ENCODE results near the gene TBC1D9B. TPM values are rescaled to one million over a fixed set of nuclear protein-coding genes. Genes with fewer than 3 reads are reported as not detected.

TBC1D9B gene
- total and polyA plus RNA-seq, 4 experiments from 2014 or later = 9.3 to 85.0 (median 61.1) TPM

- Mint-ChIP-seq H3K9me3 (no peaks in the 10 kb centered on the region), H3K4me1 (peaks cover 0 to 5% (median 2%) of the 10 kb centered on the region in 4 donors), H3K36me3 (peaks cover 0 to 20% of the 10 kb centered on the region in 2 donors), H3K27me3 (no peaks in the 10 kb centered on the region), H3K4me3 (no peak overlapping the region), H3K27ac (peak overlapping the region in 1 of 7 donors; percentile 55)
- ChIA-PET CTCF (ENCODE audit: partially characterized antibody) (interaction anchor here (1.0 kb wide), 2 partner anchors 13 to 61 kb away, joined by 3 to 4 read pairs; no protein-coding TSS in a partner anchor), POLR2A (ENCODE audit: partially characterized antibody) (interaction anchor here (1.4 kb wide), 1 partner anchor 56 kb away, joined by 3 read pairs; the partner anchor contains the start of gene MGAT4B)
- no peak for DNase-seq
- Histone ChIP-seq H3K4me1 (ENCODE audit: insufficient read depth, low read length) (peaks cover 6% of the 10 kb centered on the region), H3K36me3 (ENCODE audit: insufficient read depth, low read length) (peaks cover 5% of the 10 kb centered on the region), H3K27me3 (ENCODE audit: insufficient read depth, low read length) (no peaks in the 10 kb centered on the region), H3K27ac (ENCODE audit: low read depth, low read length) (no peak overlapping the region), H3K4me3 (ENCODE audit: low read length in 2 of 2) (no peak overlapping the region), H3K9me3 (ENCODE audit: control insufficient read depth in 1 of 2, low read length in 2 of 2) (no peaks in the 10 kb centered on the region)
- intact Hi-C loops (cut with micrococcal nuclease) = no loop called here
These were observed 44.1 kb downstream of the TBC1D9B start for GRCh38 chr5:179863449-179864085.

DNA sequence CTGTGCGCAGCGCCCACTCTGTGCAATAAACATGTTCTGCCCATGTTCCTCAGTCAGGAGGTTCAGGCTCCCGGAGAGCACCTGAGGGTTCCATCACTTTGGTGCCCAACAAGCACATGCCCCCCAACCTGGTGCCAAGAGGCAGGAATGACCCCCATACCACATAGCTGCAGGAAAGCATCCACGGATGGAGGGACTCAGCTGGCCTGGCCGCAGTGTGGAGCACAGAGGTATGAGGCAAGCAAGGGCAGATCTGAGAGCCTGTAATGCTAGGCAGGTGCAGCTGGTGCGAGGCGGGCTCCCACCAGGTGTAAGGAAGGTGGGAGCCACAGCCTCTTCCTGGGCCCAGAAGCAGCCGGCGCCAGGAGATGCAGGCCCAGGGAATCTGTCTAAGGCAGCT lies 44.8 kb downstream of the TBC1D9B start:
- CTCF ChIA-PET (ENCODE audit: partially characterized antibody) = interaction anchor here (0.5 to 1.4 kb wide), 4 partner anchors 14 to 61 kb away, joined by 3 to 4 read pairs (median 4); no protein-coding TSS in a partner anchor
- Mint-ChIP-seq H3K9me3 (no peaks in the 10 kb centered on the region), H3K4me3 (no peak overlapping the region)

DNA sequence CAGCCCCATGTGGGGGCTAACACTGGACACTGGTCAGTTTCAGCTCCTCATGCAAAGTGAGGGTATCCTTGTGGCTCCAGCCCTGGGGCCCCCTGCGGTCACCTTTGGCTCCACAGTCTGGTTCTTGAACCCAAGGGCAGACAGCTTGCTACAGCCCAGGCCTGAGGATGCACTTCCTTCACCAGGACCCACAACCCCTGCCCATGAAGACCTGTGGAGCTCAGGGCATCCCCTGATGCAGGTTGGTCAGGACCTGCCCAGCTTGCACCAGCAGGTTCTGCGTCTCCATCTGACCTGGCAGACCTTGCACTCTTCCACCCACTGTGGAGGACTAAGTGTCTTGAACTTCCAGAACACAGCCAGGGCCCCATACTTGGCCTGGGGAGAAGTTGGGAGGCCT lies 45.4 kb downstream of the TBC1D9B start:
- no peaks in the 10 kb centered on the region for H3K27me3 ChIP-seq (ENCODE audit: insufficient read depth, low read length)

More for the DNA sequence above, 44.8 kb downstream of the TBC1D9B start:
- Mint-ChIP-seq H3K27me3 (no peaks in the 10 kb centered on the region), H3K36me3 (peaks cover 3 to 22% of the 10 kb centered on the region in 2 donors), H3K4me1 (peaks cover 3 to 10% (median 7%) of the 10 kb centered on the region in 4 donors), H3K27ac (no peak overlapping the region)
- H3K9me3 ChIP-seq (ENCODE audit: control insufficient read depth in 1 of 2, low read length in 2 of 2) = no peaks in the 10 kb centered on the region
- no peaks in the 10 kb centered on the region for H3K27me3 ChIP-seq (ENCODE audit: insufficient read depth, low read length)
- H3K4me3 ChIP-seq (ENCODE audit: low read length in 2 of 2) = no peak overlapping the region
- no peak for DNase-seq
- POLR2A ChIA-PET (ENCODE audit: partially characterized antibody) = interaction anchor here (1.1 to 1.4 kb wide), 2 partner anchors 42 to 56 kb away, joined by 3 read pairs; partner anchors contain the start of genes MGAT4B and SQSTM1
- H3K36me3 ChIP-seq (ENCODE audit: insufficient read depth, low read length) = peaks cover 5% of the 10 kb centered on the region
- H3K4me1 ChIP-seq (ENCODE audit: insufficient read depth, low read length) = peaks cover 6% of the 10 kb centered on the region
- H3K27ac ChIP-seq (ENCODE audit: low read depth, low read length) = no peak overlapping the region
- intact Hi-C loops (cut with micrococcal nuclease) = no loop called here

GRCh38 chr5:179860301-179860700 lies 47.4 kb downstream of the TBC1D9B start:
- peaks cover 4 to 20% of the 10 kb centered on the region in 2 donors for H3K36me3 Mint-ChIP-seq
- H3K4me3 Mint-ChIP-seq = peak overlapping the region in 7 of 8 donors; percentile 39 to 98 (median 79)
- CTCF ChIA-PET (ENCODE audit: partially characterized antibody) = interaction anchor here (1.1 kb wide), 1 partner anchor 48 kb away, joined by 3 read pairs; the partner anchor contains the start of gene TBC1D9B
- H3K27me3 Mint-ChIP-seq = no peaks in the 10 kb centered on the region
- no peak for DNase-seq
- Histone ChIP-seq H3K36me3 (ENCODE audit: insufficient read depth, low read length) (peaks cover 5% of the 10 kb centered on the region), H3K4me1 (ENCODE audit: insufficient read depth, low read length) (peaks cover 12% of the 10 kb centered on the region), H3K9me3 (ENCODE audit: control insufficient read depth in 1 of 2, low read length in 2 of 2) (no peaks in the 10 kb centered on the region), H3K27me3 (ENCODE audit: insufficient read depth, low read length) (no peaks in the 10 kb centered on the region), H3K4me3 (ENCODE audit: low read length in 2 of 2) (no peak overlapping the region), H3K27ac (ENCODE audit: low read depth, low read length) (no peak overlapping the region)
- H3K27ac Mint-ChIP-seq = peak overlapping the region in 3 of 7 donors; percentile 38 to 89 (median 67)
- intact Hi-C loops (cut with micrococcal nuclease) = no loop called here
- H3K9me3 Mint-ChIP-seq = no peaks in the 10 kb centered on the region
- POLR2A ChIA-PET (ENCODE audit: partially characterized antibody) = interaction anchor here (1.6 kb wide), 1 partner anchor 40 kb away, joined by 5 read pairs; the partner anchor contains the start of gene SQSTM1
- H3K4me1 Mint-ChIP-seq = peaks cover 7 to 27% (median 12%) of the 10 kb centered on the region in 4 donors

More for the DNA sequence above, 45.4 kb downstream of the TBC1D9B start:
- H3K9me3 Mint-ChIP-seq = no peaks in the 10 kb centered on the region
- H3K27ac Mint-ChIP-seq = no peak overlapping the region
- Histone ChIP-seq H3K4me1 (ENCODE audit: insufficient read depth, low read length) (peaks cover 11% of the 10 kb centered on the region), H3K27ac (ENCODE audit: low read depth, low read length) (no peak overlapping the region), H3K36me3 (ENCODE audit: insufficient read depth, low read length) (peaks cover 5% of the 10 kb centered on the region), H3K9me3 (ENCODE audit: control insufficient read depth in 1 of 2, low read length in 2 of 2) (no peaks in the 10 kb centered on the region), H3K4me3 (ENCODE audit: low read length in 2 of 2) (no peak overlapping the region)
- ChIA-PET POLR2A (ENCODE audit: partially characterized antibody) (interaction anchor here (0.9 to 1.1 kb wide), 2 partner anchors 15 to 42 kb away, joined by 3 to 5 read pairs; partner anchors contain the start of gene SQSTM1), CTCF (ENCODE audit: partially characterized antibody) (interaction anchor here (0.5 to 1.4 kb wide), 3 partner anchors 15 to 60 kb away, joined by 3 to 4 read pairs (median 4); no protein-coding TSS in a partner anchor)
- H3K4me3 Mint-ChIP-seq = no peak overlapping the region
- H3K4me1 Mint-ChIP-seq = peaks cover 5 to 16% (median 11%) of the 10 kb centered on the region in 4 donors
- H3K27me3 Mint-ChIP-seq = no peaks in the 10 kb centered on the region
- DNase-seq = no peak
- peaks cover 4 to 22% of the 10 kb centered on the region in 2 donors for H3K36me3 Mint-ChIP-seq
- intact Hi-C loops (cut with micrococcal nuclease) = no loop called here

DNA sequence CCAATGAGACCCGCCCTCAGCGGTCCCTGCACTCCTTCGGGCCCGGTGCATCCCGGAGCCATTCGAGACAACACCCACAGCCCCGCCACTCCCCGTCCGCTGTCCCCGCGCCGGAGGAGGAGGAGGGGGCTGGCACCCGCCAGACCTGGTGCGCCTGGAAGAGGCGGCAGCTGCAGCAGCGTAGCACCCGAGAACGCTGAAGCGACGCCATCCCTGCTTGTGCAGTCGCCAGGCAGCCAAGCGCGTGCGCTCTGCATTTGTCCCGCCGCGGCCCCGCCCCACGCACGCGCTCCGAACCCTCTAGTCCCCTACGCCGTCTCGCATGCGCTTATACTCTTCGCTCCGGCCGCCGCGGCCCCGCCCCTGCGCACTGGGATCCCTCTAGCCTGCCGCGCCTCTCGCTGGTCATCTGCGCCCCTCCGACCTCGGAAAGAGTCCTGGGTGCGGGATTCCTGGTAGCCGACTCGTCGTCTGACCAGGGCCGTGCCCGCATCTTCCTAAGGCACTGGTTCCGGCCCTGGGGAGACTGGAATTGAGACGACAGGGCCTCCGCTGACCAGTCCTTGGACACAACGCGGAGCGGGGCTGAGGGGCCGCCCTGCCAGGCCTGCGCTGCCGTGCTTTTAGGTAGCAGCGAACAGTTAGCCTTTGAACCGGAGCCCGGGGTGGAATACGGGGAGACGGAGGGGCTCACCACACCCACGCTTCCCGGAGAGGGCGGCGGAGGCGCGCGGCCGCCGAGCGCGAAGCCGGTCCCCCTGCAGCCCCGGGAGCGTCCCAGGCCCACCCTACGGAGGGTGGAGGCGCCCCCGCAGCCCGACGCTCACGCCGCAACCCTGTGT lies 48.9 kb downstream of the TBC1D9B start, which contains the start of gene MRNIP:
Gene MRNIP, minus strand, starts transcription at position 232 of the 842 bp plus-strand sequence. Its CDS starts 21 bp downstream, at position 211.
- Histone ChIP-seq H3K27me3 (ENCODE audit: insufficient read depth, low read length) (no peaks in the 10 kb centered on the region), H3K36me3 (ENCODE audit: insufficient read depth, low read length) (no peaks in the 10 kb centered on the region), H3K9me3 (ENCODE audit: control insufficient read depth in 1 of 2, low read length in 2 of 2) (no peaks in the 10 kb centered on the region), H3K27ac (ENCODE audit: low read depth, low read length) (peak within 1 kb of the TSS; percentile 66), H3K4me3 (ENCODE audit: low read length in 2 of 2) (peak within 1 kb of the TSS; percentile 95 to 96), H3K4me1 (ENCODE audit: insufficient read depth, low read length) (peaks cover 12% of the 10 kb centered on the region)
- Mint-ChIP-seq H3K27me3 (no peaks in the 10 kb centered on the region), H3K4me3 (peak within 1 kb of the TSS; percentile 94 to 98 (median 97)), H3K4me1 (peaks cover 7 to 30% (median 12%) of the 10 kb centered on the region in 4 donors), H3K27ac (peak within 1 kb of the TSS; percentile 87 to 94 (median 92)), H3K9me3 (no peaks in the 10 kb centered on the region), H3K36me3 (peaks cover 4 to 16% of the 10 kb centered on the region in 2 donors)
- ChIA-PET CTCF (ENCODE audit: partially characterized antibody) (interaction anchor here (2.0 to 3.0 kb wide), 2 partner anchors 9 to 57 kb away, joined by 4 to 11 read pairs; no protein-coding TSS in a partner anchor), POLR2A (ENCODE audit: partially characterized antibody) (interaction anchor here (0.6 to 3.1 kb wide), 15 partner anchors 19 to 434 kb away, joined by 3 to 24 read pairs (median 4); partner anchors contain the start of genes LTC4S, MAML1, MGAT4B and SQSTM1)
- peak; percentile 83 to 90 (median 86) for DNase-seq
- intact Hi-C loops (cut with micrococcal nuclease) = loop anchor here (1.0 to 5.0 kb wide), 7 partner anchors 23 to 233 kb away; partner anchors contain the start of genes RNF130 and SQSTM1

- Histone ChIP-seq H3K9me3 (ENCODE audit: control insufficient read depth in 1 of 2, low read length in 2 of 2) (no peaks in the 10 kb centered on the region), H3K36me3 (ENCODE audit: insufficient read depth, low read length) (no peaks in the 10 kb centered on the region), H3K27ac (ENCODE audit: low read depth, low read length) (peak overlapping the region; percentile 66), H3K4me1 (ENCODE audit: insufficient read depth, low read length) (peaks cover 12% of the 10 kb centered on the region), H3K27me3 (ENCODE audit: insufficient read depth, low read length) (no peaks in the 10 kb centered on the region), H3K4me3 (ENCODE audit: low read length in 2 of 2) (peak overlapping the region; percentile 95 to 96)
- DNase-seq = peak in 2 of 5 donors; percentile 48 to 61
- peaks cover 7 to 30% (median 12%) of the 10 kb centered on the region in 4 donors for H3K4me1 Mint-ChIP-seq
- H3K9me3 Mint-ChIP-seq = no peaks in the 10 kb centered on the region
- peak overlapping the region; percentile 87 to 94 (median 92) for H3K27ac Mint-ChIP-seq
- H3K27me3 Mint-ChIP-seq = no peaks in the 10 kb centered on the region
- POLR2A ChIA-PET (ENCODE audit: partially characterized antibody) = interaction anchor here (0.6 to 3.1 kb wide), 15 partner anchors 18 to 435 kb away, joined by 3 to 24 read pairs (median 4); partner anchors contain the start of genes LTC4S, MAML1, MGAT4B and SQSTM1
- peaks cover 4 to 16% of the 10 kb centered on the region in 2 donors for H3K36me3 Mint-ChIP-seq
- intact Hi-C loops (cut with micrococcal nuclease) = loop anchor here (1.0 to 5.0 kb wide), 7 partner anchors 22 to 234 kb away; partner anchors contain the start of genes RNF130 and SQSTM1
- CTCF ChIA-PET (ENCODE audit: partially characterized antibody) = interaction anchor here (2.0 to 3.0 kb wide), 2 partner anchors 10 to 56 kb away, joined by 4 to 11 read pairs; no protein-coding TSS in a partner anchor
- peak overlapping the region; percentile 94 to 98 (median 97) for H3K4me3 Mint-ChIP-seq
These were observed 49.5 kb downstream of the TBC1D9B start for GRCh38 chr5:179858241-179858585.

Data from CD4-positive, alpha-beta memory T cell (primary cell).